GM19240 (cell line): ENCODE results near the gene PPM1L.

Source experiments
- DNase-seq: peaks from one replicate; pipeline ENCODE4 v3.0.0; 2011; ENCODE audit warnings: low spot score; ENCODE audit not compliant: insufficient read length

PPM1L gene

DNA sequence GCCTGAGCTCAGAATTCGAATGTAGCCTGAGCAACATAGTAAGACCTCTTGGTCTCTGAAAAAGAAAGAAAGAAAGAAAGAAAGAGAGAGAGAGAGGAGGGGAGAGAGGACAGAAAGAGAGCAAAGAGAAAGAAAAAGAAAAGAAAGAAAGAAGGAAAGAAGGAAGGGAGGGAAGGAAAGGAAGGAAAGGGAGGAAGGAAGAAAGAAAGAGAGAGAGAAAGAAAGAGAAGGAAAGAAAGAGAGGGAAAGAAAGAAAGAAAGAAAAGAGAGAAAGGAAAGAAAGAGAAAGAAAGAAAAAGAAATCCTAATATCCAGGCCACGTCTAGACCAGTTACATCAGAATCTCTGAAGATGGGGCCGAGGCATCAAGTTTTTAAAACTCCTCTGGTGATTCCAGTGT, 50.7 kb downstream of the PPM1L start:
- no peak for DNase-seq

DNA sequence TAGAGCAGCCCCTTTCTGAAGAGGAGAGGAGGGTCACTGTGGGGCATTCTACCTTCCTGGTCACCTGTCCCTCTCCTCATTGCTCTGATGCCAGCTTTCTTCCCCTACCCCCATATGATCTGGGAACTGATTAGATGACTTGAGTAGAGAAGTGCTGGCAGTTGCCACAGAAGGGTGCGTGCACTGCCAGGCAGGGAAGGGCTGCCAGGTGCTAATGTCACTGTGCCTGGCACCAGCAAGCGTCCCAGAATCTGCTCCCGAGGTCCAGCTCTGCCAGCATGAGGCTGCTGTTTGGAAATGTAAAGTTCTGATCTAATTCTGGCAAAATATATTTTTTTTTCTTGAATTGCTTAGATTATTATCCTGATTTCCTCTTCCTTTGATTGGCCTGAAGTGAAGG, 52.8 kb downstream of the PPM1L start:
- DNase-seq: no peak

DNA sequence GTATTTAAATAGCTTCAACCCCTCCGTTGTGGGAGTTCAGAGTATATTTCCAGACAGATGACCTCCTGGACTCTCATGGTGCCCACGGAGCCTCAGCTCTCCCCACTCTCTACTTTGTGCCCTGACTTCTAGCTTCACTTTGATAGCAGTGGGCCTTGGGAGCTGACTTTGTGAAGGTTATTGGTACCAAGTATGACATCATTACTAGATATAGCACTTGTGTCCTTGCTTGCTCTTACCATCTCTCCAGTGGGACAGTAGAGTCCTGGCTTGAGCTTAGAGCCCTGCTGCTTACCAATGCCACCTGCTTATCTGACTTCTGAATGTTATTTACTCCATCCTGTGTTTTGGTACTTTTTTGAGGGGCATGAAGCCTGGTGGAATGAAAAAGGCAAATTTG, 53.4 kb downstream of the PPM1L start:
- no peak for DNase-seq

DNA sequence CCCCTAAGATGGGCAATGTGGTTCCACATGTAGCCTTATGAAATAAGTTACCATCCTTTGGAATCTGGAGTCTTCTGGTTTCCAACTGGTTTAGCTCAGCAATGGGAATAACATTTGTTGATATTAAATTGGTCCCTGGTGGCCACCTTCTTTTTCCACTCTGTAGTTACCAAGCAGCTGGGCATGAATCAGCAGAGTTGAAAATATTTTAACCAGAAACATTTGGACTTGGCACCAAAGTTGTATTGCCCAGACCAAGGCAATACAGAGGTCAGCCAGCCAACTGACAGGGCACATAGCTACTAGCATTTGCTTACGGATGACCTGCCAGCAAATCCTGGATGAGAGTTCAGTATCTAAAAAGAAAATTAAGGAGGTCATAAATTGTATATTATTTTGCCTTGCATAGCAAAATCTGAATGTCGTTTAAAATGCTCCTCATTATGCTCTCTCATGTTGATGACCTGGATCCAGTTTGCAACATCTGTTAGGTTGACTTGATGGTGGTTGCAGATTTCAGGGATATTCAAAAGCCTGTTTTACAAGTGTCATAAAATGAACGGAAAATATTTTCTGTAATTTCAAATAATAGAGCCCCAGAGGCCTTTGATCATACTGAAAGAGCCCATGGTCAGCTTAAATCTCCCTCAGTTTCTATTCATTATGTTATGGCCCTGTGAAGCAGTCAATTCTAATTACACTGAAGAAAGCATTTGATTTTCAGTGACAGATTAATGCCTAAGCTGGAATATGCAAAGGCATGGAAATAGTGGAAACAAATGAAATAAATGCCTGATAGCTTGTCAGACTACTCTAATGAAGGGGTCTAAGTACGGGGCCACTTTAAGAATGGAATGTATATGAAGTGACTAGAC, 54.6 kb downstream of the PPM1L start:
- no peak for DNase-seq

DNA sequence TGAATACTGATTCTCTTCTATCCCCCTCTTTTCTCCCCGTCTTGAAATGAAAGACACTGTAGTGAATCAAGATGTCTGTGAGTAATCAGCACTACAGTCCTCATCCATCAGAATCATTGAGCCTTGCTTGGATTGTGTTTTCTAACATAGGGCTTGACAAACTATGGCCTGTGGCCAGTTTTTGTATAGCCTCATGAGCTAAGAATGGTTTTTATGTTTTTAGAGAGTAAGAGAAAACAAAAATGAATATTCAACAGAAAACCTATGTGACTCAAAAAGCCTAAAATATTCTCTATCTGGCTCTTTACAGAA, 55.2 kb downstream of the PPM1L start:
- no peak for DNase-seq

DNA sequence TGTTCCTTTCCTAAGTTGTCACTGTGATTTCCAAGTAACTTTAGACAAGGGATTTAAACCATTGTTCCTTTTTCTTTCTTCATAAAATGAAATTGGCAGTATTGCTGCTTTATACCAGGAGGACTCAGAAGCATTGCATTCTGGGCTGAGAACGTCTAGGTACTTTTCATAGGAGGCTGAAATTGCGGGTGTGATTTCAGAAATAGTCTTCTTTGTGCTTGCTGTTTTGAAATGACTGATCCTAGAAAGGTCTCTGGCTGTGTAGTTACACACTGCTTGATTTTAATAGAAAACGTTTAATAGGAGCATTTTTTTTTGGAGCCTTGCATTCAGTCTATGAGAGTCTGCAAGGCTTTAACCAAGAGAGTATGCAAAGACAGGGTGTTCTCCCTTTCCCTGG, 56.3 kb downstream of the PPM1L start:
- no peak for DNase-seq

DNA sequence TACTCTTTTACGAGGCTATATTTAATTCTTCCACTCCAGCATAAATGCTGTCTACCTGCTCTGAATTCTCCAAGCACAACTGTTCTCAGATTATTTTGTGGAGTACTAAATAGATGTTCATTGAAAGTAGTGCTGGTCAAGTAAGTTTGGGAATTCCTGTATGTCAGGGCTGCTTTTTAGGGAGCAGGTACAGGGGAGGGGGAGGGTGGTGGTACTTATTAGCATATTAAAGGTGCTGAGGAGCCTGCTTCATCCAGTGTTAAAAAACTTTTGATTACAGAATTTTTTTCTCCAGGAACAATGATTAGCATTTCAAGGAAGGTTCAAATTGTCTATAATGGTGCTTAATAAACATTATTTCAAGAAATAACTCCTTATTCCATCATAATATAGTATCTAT, 59.2 kb downstream of the PPM1L start:
- no peak for DNase-seq

DNA sequence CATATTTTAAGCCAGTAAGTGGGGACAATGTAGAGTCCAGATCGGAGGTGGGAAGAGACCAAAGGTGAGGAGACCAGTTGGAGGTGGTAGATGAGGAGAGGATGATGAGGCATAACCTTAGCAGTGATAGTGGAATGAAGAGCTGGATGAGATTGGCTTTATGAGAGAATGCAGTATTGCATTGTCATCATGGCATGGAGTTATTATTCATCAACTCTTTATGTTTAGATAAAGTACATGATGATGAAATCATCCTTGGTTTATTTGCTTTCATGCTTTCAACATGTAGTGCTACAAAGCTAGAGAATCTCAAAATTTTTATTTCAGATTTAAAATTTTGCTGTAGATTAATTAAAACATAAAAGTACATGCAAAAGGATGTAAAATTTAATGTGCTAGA, 64.0 kb downstream of the PPM1L start:
- no peak for DNase-seq

DNA sequence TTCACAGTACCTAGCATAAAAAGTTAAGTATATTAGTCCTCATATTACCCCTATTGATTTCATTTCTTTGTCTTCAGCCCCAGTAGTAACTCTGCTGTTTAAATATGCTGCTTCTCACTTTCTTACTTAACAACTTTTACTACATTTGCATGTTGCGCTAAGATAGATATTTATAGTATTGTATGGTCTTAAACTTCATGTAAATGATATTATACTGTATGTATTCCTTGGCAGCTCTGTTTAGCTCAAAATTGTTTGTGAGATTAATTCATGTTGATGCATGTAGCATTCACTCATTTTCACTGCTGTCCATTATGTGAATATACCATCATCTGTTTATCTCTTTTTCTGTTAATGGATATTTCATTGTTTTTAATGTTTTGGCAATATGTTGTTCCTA, 64.4 kb downstream of the PPM1L start:
- DNase-seq: no peak

DNA sequence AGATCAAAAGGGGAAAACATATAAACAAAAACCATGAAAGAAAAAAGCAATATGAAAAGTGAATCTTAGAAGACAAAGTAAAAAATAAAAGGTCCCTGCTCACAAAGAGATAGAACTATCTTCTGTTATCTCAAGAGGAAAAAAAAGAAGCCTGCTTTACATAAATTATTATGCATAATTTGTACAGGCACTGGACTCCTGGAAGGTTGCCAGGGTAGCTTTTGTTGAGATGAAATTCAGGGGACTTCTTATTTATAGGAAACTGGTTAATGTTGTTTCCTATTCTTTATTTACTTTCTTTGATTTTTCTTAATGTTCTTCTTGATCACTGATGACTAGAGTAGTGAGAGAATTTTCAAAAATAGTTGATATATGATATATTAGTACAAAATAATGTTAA, 66.9 kb downstream of the PPM1L start:
- DNase-seq: no peak

DNA sequence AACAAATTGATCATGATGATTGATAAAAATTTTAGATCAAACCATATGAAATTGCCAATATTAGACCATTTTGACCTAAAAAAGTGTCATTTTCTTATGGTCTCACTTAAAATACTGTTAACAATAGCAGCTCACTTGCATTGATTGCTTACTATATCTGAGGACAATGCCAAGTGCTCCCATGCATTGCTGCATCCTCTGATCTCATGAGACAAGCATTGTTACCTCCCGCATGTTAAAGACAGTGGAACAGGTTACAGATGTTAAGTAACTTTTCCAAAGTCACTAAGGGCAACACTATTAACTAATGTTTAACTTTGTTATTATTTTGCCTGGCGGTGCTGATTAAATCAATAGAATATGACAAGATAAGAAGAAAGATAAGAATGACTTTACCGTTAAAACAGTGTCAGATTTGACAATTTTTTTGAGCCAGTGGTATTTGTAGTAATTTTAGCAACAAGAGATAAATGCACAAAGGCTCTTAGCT, 69.3 kb downstream of the PPM1L start:
- no peak for DNase-seq

DNA sequence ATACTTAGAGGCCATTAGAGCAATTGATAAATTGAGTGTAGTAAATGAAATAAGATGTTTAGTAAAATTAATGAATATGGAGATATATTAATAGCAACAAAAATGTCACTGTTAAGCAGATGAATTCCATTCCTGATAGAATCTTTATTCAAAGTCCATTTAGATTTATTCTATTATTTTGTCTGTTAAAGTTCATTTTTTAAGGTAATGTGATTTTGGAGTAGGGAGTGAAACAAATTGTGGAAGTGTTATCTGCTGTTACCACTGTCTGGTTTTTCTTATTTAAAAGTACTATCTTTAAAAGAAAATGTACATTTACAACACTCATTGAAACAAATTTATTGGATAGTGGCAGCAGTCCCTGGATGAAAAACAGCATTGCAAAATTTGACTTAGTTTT, 70.4 kb downstream of the PPM1L start:
- no peak for DNase-seq

DNA sequence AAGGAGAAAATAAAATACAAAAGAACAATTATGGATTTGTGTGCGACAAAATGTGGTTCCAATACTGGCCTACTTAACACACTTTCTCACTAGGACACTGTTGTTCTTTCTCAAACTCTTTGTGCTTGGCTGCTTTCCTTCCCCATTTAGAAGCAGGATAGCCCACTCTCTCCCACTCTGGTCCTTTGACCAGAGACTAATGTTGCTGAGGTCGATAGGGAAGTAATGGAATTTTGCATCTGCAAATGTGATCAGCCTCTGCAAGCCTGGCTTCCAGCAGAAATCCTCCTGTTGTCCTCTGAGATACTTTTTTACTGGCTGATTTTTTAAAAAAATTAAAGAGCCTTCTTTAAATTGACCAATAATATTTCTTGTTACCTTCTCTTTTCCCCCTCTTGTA, 71.0 kb downstream of the PPM1L start:
- no peak for DNase-seq

DNA sequence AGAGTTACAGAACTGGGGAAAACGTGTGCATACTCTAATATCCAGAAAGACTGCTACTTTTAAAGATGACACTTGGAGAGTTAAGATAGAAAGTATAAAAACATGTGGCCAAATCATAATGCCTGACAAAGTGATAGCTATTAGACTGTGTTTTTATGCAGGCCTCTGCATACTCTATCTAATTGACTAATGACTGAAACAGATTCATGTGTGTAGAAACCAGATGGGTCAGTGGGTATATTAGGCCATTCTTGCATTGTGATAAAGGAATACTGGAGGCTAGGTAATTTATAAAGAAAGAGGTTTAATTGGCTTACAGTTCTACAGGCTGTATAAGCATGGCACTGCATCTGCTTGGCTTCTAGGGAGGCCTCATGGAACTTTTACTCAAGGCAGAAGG, 71.5 kb downstream of the PPM1L start:
- DNase-seq: no peak

DNA sequence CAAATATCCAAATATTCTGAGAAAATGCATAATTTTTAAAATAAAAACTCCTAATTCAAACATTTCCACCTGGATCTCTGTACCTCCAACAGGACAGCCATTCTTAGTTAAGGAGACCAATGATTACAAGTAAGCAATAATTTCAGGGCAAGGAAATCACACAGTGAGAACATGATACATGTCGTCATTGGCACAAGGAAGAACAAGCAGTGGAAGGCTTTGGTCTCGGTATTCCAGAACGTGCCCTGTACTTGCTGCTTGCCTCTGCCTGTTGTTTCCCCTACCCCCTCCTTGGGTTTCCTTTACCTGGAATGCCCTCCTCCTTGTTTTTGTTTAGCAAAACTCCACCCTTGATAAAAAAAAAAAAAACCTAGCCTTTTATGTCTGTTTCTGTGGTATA, 72.8 kb downstream of the PPM1L start:
- DNase-seq: no peak

DNA sequence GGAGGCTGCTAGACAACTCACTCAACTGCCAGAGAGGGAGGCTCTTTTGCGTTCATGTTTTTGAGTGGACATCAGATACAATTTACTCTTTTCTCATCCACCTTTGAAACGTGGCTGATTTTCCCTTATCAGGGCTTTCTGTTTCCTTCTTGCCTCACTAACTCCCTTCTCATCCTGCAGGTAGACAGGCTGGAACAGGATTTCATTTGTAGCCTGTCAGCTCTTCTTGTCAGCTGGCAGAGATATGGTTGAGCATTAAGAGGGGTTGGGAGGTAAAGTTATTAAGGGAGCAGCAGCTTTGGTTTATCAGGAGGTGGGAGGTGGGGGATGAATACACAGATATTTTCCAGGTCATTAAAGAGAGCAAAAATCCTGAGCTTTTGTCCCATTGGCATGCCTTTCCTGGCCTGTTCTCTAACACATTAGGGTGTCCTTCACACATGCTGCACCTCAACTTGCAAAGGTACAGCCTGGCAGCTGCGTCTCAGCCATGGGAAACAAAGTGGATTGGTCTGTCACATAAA, 73.5 kb downstream of the PPM1L start:
- DNase-seq: no peak

DNA sequence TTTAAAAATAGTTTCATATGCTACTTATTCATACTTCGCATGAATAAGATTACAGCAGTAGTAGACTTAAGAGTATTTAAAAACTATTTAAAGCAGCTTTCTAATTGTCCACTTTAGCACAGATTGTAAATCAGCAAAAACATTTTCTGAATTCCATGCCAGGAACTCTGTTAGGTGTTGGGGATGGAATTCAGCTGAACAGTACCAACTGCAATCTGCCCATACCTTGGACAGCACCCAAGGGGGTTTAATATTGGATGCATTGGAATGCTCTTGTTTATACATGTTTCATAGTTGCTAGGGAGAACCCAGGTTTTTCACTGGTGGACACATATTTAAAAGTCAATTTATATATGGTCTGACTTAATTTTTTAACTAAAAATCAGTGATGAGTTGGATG, 74.8 kb downstream of the PPM1L start:
- no peak for DNase-seq

DNA sequence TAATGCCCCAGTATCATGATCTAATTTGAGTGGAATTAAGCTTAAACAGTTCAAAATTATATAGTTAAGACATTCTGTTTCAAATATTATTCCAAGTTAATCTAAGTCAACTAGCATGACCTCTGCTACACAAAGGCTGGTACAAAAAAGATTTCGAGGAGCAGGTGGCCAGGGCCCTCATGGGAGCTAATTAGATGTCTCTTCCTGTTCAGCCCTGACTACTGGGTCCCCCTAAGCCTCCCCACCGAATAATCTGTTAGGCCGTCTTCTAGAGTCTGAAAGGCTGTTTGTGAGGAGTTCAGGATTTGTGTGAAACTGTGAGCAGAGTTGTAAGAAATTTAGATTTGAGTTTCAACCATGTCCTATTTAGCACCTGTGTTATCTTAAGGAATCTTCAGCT, 75.4 kb downstream of the PPM1L start:
- DNase-seq: no peak

DNA sequence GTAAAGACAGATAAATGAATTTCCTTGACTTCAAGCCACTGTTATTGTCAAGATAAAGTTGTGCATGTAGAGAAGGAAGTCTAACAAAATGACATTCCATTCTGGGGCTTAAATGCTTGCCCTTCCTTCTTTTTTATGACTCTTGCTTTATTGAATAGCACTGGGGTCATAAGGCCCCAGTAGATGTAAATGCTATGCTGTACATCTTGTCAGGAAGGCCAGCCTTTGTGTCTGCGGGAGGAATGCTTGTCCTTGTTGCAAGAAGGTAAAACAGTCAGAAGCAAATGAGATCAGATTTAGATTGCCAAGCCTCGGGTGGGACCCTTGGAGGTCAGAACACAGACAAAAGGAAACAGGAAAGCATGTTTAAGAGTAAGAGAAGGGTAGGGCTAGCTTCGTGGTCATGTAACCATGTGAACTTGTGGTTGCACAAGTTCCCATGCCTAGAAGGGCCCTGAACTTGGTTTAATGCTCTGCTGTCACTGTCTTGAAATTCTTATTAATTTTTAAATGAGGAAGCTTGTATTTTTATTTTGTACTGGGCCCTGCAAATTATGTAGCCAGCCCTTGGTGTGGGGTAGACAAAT, 81.5 kb downstream of the PPM1L start:
- DNase-seq: no peak

DNA sequence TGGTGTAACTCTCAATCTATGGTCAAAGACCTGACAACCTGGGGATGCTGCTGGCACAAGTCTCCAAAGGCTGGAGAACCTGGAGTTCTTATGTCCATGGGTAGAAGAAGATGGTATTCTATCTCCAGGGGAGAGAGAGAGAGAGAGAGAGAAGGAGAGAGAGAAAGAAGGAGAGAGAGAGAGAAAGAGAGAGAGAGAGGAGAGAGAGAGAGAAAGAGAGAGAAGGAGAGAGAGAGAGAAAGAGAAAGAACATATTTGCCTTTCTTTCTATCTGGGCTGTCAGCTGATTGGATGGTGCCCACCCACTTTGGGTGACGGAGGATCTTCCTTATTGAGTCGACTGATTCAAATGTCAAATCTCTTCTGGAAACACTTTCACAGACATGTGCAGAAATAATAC, 84.6 kb downstream of the PPM1L start:
- DNase-seq: no peak

DNA sequence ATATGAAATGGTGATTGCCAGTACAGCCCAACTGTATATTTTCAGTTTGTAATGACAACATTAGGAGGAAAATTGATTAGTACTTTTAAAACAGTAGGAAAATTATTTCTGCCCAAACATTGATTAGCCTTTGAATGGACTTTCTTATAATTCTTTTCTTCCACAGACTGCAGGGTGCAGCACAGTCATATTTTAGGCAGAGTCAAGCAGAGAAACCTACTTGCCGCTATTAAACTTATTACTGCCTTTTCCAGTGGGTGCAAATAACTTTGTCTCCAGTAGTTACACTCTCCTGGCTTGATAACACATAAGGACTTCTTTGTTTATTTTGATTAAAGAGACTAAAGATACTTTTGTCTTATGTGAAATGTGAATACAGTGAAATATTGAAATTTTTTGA, 85.4 kb downstream of the PPM1L start:
- DNase-seq: no peak

DNA sequence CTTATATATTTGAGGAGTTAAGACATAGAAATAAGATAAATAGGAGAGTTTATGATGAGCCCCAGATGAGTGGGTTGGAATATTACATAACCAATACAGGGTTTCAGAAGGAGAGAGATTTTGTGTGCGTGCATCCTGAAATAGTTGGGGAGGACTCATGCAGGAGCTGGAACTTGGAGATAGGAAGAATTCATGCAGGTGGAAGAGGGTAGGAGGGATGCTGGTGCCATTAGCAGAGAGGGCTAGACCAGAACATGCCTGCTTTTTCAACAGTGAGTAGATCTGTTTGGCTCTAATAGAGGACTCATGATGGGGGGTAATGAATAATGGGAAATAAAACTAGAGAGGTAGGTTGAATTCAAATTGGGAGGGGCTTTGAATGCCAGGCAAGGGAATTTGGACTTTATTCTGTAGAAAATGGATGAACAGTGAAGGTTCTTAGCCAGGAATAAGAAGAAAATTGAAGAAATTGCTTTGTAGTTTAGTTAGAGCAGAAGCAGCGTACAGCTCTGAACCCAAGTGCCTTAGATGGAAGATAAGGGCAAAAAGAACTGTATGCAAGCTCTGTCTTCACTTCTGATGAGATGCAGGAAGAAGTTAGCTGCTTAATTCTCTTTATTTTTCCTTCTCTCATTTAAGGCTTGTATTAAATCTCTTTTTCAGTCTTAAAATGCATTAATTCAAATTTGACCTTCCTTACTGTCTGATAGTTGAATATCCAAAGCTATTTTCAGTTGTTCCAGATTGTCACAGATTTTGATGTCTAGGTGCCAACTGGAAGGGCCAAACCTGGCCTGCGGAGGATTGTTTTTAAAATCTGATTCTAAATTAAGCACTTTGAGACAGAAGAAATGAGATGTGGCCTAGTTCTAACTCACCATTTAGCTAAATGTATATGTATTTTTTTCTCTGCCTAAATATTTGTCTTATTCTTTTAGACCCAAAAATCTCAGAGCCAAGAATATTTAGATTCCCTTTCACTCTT, 86.3 kb downstream of the PPM1L start:
- DNase-seq: no peak
